ENCODE measurements around the gene PIP4K2C.
A peak's percentile ranks its signal among the peaks of the same experiment; 100 is the strongest.

Gene PIP4K2C

DNA sequence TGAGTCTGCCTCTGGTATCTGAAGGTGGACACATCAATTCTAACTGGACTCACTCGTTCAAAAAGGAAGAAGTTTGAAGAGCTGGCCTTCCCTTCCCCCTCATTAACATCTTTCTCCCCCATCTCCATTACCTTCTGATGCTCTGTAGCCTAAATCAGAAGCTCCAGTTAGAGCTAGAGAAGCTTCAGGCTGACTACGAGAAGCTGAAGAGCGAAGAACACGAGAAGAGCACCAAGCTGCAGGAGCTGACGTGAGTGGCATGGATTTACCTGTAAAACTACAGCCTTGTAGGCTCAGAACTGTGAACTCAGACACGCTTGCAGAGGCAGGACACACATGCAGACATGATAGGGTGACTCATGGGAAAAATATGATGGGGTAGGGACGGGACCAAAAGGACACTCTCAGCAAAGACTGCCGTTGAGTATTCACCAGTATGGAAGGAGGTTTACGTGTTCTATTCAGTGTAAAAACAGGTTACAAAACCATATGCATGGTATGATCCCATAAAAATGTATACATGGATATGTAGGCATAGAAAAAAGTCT lies 14.3 kb upstream of the PIP4K2C start:
- Histone ChIP-seq H3K4me3 (ENCODE audit: insufficient read depth, low read depth, low read length, poor library complexity, severe bottlenecking) (no peak overlapping the region), H3K27me3 (replicated peaks; ENCODE audit: control insufficient read depth, insufficient read depth, low read length, poor library complexity, severe bottlenecking) (no peaks in the 10 kb centered on the region), H3K27ac (ENCODE audit: insufficient read depth, low read length, poor library complexity, severe bottlenecking) (no peak overlapping the region), H3K36me3 (ENCODE audit: control insufficient read depth, insufficient read depth, low read length) (no peaks in the 10 kb centered on the region), H3K9me3 (ENCODE audit: control insufficient read depth, low read length) (no peaks in the 10 kb centered on the region), H3K4me1 (ENCODE audit: control insufficient read depth, insufficient read depth, low read length, poor library complexity, severe bottlenecking) (no peaks in the 10 kb centered on the region)
- no peak for DNase-seq

DNA sequence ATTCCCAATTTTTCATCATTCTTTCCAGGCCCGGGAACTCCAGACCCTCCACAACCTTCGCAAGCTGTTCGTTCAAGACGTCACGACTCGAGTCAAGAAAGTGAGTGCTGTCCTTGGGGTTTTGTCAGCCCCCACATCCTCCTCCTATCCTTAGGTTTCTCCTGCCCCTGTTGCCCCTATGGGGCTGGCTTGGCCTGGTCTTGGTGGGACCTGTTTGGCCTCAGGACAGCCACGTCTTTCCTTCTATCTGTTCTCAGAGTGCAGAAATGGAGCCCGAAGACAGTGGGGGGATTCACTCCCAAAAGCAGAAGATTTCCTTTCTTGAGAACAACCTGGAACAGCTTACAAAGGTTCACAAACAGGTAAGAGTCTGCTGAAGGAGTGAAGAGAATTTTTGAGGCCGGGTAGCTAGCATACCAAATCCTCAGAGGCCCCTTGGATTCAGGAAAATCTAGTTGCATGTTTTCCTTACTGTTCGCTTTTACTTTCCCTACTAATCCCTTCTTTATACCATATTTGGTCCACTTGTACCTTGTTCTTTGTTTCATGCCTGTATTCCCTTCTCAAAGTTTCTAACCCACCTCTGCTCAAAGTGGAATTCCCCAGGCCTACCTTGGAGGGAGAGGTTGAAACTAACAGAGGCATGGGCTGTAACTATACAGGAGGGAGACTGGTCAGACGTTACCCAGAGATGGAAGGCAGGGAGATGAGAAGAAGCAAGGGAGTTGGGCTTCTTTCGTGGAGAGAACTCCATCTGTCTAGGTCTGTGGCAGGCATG lies 12.8 kb upstream of the PIP4K2C start:
- H3K27ac ChIP-seq (ENCODE audit: insufficient read depth, low read length, poor library complexity, severe bottlenecking), result no peak overlapping the region
- DNase-seq, result no peak
- no peaks in the 10 kb centered on the region for H3K4me1 ChIP-seq (ENCODE audit: control insufficient read depth, insufficient read depth, low read length, poor library complexity, severe bottlenecking)
- H3K27me3 ChIP-seq (replicated peaks; ENCODE audit: control insufficient read depth, insufficient read depth, low read length, poor library complexity, severe bottlenecking), result no peaks in the 10 kb centered on the region
- H3K9me3 ChIP-seq (ENCODE audit: control insufficient read depth, low read length), result no peaks in the 10 kb centered on the region
- H3K4me3 ChIP-seq (ENCODE audit: insufficient read depth, low read depth, low read length, poor library complexity, severe bottlenecking), result no peak overlapping the region
- no peaks in the 10 kb centered on the region for H3K36me3 ChIP-seq (ENCODE audit: control insufficient read depth, insufficient read depth, low read length)

DNA sequence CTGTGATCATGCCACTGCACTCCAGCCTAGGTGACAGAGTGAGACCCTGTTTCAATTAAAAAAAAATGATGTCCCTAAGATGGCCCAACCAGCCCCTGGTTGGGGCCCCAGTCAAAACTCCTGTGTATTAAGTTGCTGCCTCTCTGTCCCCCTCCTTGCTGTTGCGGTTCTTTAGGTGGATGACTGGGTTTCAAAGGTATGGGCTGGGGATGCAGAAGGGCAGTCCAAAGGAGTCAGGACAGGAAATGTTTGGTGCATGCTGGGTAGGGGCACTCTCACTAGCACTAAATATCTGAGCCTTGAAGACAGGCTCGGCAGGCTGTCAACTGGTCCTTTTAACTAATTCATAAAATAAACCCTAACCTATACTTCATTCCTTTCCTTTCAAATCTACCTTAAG lies 12.0 kb upstream of the PIP4K2C start:
- no peak overlapping the region for H3K4me3 ChIP-seq (ENCODE audit: insufficient read depth, low read depth, low read length, poor library complexity, severe bottlenecking)
- no peaks in the 10 kb centered on the region for H3K36me3 ChIP-seq (ENCODE audit: control insufficient read depth, insufficient read depth, low read length)
- DNase-seq, result no peak
- no peaks in the 10 kb centered on the region for H3K4me1 ChIP-seq (ENCODE audit: control insufficient read depth, insufficient read depth, low read length, poor library complexity, severe bottlenecking)
- H3K27ac ChIP-seq (ENCODE audit: insufficient read depth, low read length, poor library complexity, severe bottlenecking), result no peak overlapping the region
- no peaks in the 10 kb centered on the region for H3K27me3 ChIP-seq (replicated peaks; ENCODE audit: control insufficient read depth, insufficient read depth, low read length, poor library complexity, severe bottlenecking)
- H3K9me3 ChIP-seq (ENCODE audit: control insufficient read depth, low read length), result no peaks in the 10 kb centered on the region

DNA sequence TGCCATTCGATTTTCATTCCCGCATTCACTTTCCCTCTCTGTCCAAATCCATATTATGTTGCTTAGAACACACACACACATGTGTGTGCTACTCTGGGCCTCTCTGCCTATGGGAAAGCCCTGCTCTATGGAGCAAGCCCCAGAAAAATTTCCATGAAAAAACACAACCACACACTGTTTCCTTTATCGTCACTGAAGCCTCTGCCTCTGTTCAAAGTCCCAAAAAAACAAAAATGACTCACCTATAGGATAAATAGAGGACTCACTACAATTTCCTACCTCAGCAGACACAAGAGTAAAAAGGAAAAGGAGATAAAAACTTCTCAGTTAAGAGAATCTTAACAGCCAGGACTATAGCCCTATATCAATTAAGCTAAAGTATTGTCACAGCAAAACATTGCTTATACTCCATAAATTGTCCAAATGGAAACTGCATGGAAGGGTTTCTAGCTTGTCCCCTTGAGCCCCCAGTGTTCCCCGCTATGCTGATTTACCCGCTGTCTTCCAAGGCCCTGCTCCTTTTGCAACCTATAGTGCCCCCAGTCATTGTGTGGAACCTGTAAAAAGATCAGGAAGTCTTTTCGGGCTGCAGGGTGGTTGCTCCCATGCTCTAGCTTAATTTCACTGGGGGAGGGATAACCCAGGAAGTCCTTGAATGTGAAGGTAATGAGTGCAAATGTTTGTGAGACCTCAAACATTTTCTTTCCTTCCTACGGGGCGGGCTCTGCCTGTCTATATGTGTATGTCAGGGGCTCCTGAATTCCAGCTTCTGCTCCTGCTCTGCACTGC lies 11.1 kb upstream of the PIP4K2C start:
- DNase-seq, result no peak
- H3K36me3 ChIP-seq (ENCODE audit: control insufficient read depth, insufficient read depth, low read length), result no peaks in the 10 kb centered on the region
- no peak overlapping the region for H3K27ac ChIP-seq (ENCODE audit: insufficient read depth, low read length, poor library complexity, severe bottlenecking)
- H3K4me3 ChIP-seq (ENCODE audit: insufficient read depth, low read depth, low read length, poor library complexity, severe bottlenecking), result no peak overlapping the region
- H3K4me1 ChIP-seq (ENCODE audit: control insufficient read depth, insufficient read depth, low read length, poor library complexity, severe bottlenecking), result no peaks in the 10 kb centered on the region
- no peaks in the 10 kb centered on the region for H3K9me3 ChIP-seq (ENCODE audit: control insufficient read depth, low read length)
- H3K27me3 ChIP-seq (replicated peaks; ENCODE audit: control insufficient read depth, insufficient read depth, low read length, poor library complexity, severe bottlenecking), result no peaks in the 10 kb centered on the region

DNA sequence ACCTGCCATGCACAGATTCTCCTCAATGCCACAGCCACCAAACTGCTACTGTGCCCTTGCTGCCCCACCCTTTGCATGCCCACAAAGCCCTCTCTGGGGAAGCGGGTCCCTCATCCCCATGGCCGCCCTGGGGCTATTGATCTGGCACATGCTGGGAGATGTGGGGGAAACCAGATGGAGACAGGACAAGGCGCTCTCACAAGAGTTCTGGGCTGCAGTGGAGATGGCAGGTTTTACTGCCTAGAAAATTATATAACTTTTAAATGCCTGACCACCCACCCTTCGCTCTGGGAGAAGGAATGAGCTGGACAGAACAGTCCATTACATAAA lies 10.6 kb upstream of the PIP4K2C start:
- no peaks in the 10 kb centered on the region for H3K9me3 ChIP-seq (ENCODE audit: control insufficient read depth, low read length)
- H3K4me3 ChIP-seq (ENCODE audit: insufficient read depth, low read depth, low read length, poor library complexity, severe bottlenecking), result no peak overlapping the region
- no peaks in the 10 kb centered on the region for H3K4me1 ChIP-seq (ENCODE audit: control insufficient read depth, insufficient read depth, low read length, poor library complexity, severe bottlenecking)
- no peaks in the 10 kb centered on the region for H3K36me3 ChIP-seq (ENCODE audit: control insufficient read depth, insufficient read depth, low read length)
- no peak overlapping the region for H3K27ac ChIP-seq (ENCODE audit: insufficient read depth, low read length, poor library complexity, severe bottlenecking)
- DNase-seq, result no peak
- no peaks in the 10 kb centered on the region for H3K27me3 ChIP-seq (replicated peaks; ENCODE audit: control insufficient read depth, insufficient read depth, low read length, poor library complexity, severe bottlenecking)

DNA sequence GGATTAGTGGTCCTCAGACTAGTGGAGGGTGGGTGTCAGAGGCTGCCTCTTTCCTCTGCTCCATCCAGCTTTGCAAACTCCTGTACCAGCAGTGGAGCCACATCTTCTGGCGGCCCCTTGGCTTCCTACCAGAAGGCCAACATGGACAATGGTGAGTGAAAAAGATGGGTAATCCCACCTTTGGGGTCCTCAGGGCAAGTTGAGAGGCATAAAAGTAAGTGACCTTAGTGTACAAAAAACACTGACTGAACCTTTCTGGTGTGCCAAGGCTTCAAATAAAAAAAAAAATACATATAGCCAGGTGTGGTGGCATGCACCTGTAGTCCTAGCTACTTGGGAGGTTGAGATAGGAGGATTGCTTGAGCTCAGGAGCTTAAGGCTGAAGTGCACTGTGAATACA lies 9.2 kb upstream of the PIP4K2C start:
- H3K4me3 ChIP-seq (ENCODE audit: insufficient read depth, low read depth, low read length, poor library complexity, severe bottlenecking), result no peak overlapping the region
- H3K9me3 ChIP-seq (ENCODE audit: control insufficient read depth, low read length), result no peaks in the 10 kb centered on the region
- no peaks in the 10 kb centered on the region for H3K4me1 ChIP-seq (ENCODE audit: control insufficient read depth, insufficient read depth, low read length, poor library complexity, severe bottlenecking)
- no peak for DNase-seq
- H3K27ac ChIP-seq (ENCODE audit: insufficient read depth, low read length, poor library complexity, severe bottlenecking), result no peak overlapping the region
- H3K27me3 ChIP-seq (replicated peaks; ENCODE audit: control insufficient read depth, insufficient read depth, low read length, poor library complexity, severe bottlenecking), result no peaks in the 10 kb centered on the region
- no peaks in the 10 kb centered on the region for H3K36me3 ChIP-seq (ENCODE audit: control insufficient read depth, insufficient read depth, low read length)

DNA sequence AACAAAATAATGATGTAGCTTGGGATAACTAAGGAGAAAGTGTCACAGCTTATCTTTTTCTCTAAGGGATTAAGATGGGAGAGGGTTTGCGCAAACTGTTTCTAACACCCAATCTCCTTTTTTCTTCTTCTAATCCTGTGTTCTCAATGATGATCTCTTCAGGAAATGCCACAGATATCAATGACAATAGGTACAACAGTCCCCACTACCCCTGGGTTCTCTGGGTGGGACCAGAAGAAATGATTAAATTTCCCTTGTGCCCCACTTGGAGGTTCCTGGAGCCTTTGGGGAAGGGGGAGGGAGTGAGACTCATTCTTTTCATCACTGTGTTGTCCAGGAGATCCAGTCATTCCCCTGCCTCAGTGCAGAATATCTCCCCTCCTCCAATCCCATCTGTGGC lies 8.6 kb upstream of the PIP4K2C start:
- Histone ChIP-seq H3K4me1 (ENCODE audit: control insufficient read depth, insufficient read depth, low read length, poor library complexity, severe bottlenecking) (no peaks in the 10 kb centered on the region), H3K9me3 (ENCODE audit: control insufficient read depth, low read length) (no peaks in the 10 kb centered on the region), H3K36me3 (ENCODE audit: control insufficient read depth, insufficient read depth, low read length) (no peaks in the 10 kb centered on the region), H3K27ac (ENCODE audit: insufficient read depth, low read length, poor library complexity, severe bottlenecking) (no peak overlapping the region), H3K4me3 (ENCODE audit: insufficient read depth, low read depth, low read length, poor library complexity, severe bottlenecking) (no peak overlapping the region), H3K27me3 (replicated peaks; ENCODE audit: control insufficient read depth, insufficient read depth, low read length, poor library complexity, severe bottlenecking) (no peaks in the 10 kb centered on the region)
- DNase-seq, result no peak

DNA sequence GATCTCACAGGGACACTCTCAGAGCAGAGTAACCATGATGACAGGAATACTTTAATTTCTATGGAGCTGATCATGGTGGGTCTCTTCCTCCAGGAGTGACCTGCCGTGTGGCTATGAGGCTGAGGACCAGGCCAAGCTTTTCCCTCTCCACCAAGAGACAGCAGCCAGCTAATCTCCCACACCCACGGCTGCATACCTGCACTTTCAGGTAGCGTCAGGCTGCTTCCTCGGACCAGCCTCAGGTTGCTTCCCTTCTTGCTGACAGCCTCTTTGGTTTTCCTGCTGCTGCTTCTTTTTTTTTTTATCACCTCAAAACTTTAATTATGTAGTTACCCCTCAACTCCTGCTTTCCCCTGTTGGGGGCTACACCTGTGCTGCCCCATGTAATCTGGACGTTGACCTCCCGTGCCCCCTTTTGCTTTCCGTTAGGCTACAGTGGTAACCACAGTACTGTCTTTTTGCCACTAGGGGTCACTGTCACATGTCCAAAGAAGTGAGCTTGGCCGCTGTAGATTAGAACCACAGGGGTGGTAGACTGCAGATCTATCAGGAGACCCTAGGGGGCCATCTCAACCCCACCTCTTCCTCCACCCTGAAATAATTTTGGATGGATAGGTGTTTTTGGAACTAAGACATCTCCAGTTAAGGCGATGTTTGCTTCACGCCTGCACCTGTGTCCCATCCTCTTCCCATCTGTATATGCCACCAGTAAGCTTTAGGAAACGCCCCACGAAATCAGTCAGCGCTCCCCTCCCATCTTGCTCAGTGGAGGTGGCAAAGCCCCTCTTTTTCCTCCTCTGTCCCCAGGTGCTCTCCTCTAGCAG lies 7.8 kb upstream of the PIP4K2C start:
- Histone ChIP-seq H3K36me3 (ENCODE audit: control insufficient read depth, insufficient read depth, low read length) (no peaks in the 10 kb centered on the region), H3K4me1 (ENCODE audit: control insufficient read depth, insufficient read depth, low read length, poor library complexity, severe bottlenecking) (no peaks in the 10 kb centered on the region), H3K27ac (ENCODE audit: insufficient read depth, low read length, poor library complexity, severe bottlenecking) (no peak overlapping the region), H3K9me3 (ENCODE audit: control insufficient read depth, low read length) (no peaks in the 10 kb centered on the region), H3K4me3 (ENCODE audit: insufficient read depth, low read depth, low read length, poor library complexity, severe bottlenecking) (no peak overlapping the region), H3K27me3 (replicated peaks; ENCODE audit: control insufficient read depth, insufficient read depth, low read length, poor library complexity, severe bottlenecking) (no peaks in the 10 kb centered on the region)
- DNase-seq, result peak; percentile 39 to 58 (median 49)

DNA sequence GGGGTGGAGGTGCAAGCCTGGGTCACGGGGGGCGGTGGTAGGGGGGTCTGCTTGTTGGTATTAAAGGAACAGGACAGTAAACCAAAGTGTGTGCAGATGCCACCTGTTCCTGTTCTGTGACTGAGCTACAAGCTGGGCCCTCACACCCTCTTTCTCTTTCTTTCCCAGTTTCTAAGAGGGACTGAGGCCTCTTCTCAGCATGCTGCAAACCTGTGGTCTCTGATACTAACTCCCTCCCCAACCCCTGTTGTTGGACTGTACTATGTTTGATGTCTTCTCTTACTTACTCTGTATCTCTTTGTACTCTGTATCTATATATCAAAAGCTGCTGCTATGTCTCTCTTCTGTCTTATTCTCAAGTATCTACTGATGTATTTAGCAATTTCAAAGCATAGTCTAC lies 6.9 kb upstream of the PIP4K2C start:
- Histone ChIP-seq H3K4me1 (ENCODE audit: control insufficient read depth, insufficient read depth, low read length, poor library complexity, severe bottlenecking) (no peaks in the 10 kb centered on the region), H3K36me3 (ENCODE audit: control insufficient read depth, insufficient read depth, low read length) (no peaks in the 10 kb centered on the region), H3K9me3 (ENCODE audit: control insufficient read depth, low read length) (no peaks in the 10 kb centered on the region), H3K4me3 (ENCODE audit: insufficient read depth, low read depth, low read length, poor library complexity, severe bottlenecking) (no peak overlapping the region), H3K27ac (ENCODE audit: insufficient read depth, low read length, poor library complexity, severe bottlenecking) (no peak overlapping the region), H3K27me3 (replicated peaks; ENCODE audit: control insufficient read depth, insufficient read depth, low read length, poor library complexity, severe bottlenecking) (no peaks in the 10 kb centered on the region)
- DNase-seq, result no peak

Measured in effector memory CD4-positive, alpha-beta T cell (primary cell).